Epithelial cell of esophagus (primary cell): ENCODE measurements around the gene MYOM3.

Source experiments
- DNase-seq: peaks from one replicate; pipeline ENCODE4 v3.0.0; 2010; ENCODE audit warnings: low read depth
- H3K4me3 ChIP-seq: 2 replicates; pipeline ENCODE4 v1.5.1; 2011; ENCODE audit warnings: mild to moderate bottlenecking, low read length, control low read depth
- CTCF ChIP-seq: IDR thresholded peaks from 2 replicates; pipeline ENCODE4 v1.5.1; 2011; ENCODE audit warnings: low read depth, mild to moderate bottlenecking, low read length, control low read depth, inconsistent platforms; ENCODE audit not compliant: insufficient read depth; ENCODE audit errors: missing control alignments

MYOM3 gene

GRCh38 chr1:24103408-24103807 is 8.5 kb downstream of the MYOM3 start:
- no peak overlapping the region for H3K4me3 ChIP-seq
- no peak for DNase-seq
- TF ChIP-seq CTCF, result no peak

GRCh38 chr1:24102961-24103360 is 9.0 kb downstream of the MYOM3 start:
- TF ChIP-seq CTCF, result no peak
- no peak overlapping the region for H3K4me3 ChIP-seq
- no peak for DNase-seq

- TF ChIP-seq CTCF, result no peak
- DNase-seq, result no peak
- H3K4me3 ChIP-seq, result no peak overlapping the region
These were observed 9.9 kb downstream of the MYOM3 start for GRCh38 chr1:24101796-24102586.

GRCh38 chr1:24100945-24101737 is 10.8 kb downstream of the MYOM3 start:
- DNase-seq, result no peak
- TF ChIP-seq CTCF, result no peak
- no peak overlapping the region for H3K4me3 ChIP-seq

GRCh38 chr1:24098943-24099638 is 12.8 kb downstream of the MYOM3 start:
- DNase-seq, result no peak
- H3K4me3 ChIP-seq, result no peak overlapping the region
- TF ChIP-seq CTCF, result no peak

- H3K4me3 ChIP-seq, result no peak overlapping the region
- no peak for TF ChIP-seq CTCF
- DNase-seq, result no peak
These were observed 13.8 kb downstream of the MYOM3 start for GRCh38 chr1:24098102-24098501.
